Memory B cell (primary cell): ENCODE data around the gene GALNT2.

Experiments
- ATAC-seq: fragments of 150-1000 bp; cut with Tn5 transposase; 2 replicates; pipeline ENCODE4 v1.10.0; 2021; ENCODE audit warnings: low read depth, mild to moderate bottlenecking, moderate library complexity
- DNase-seq, 2 donors: peaks; one replicate each; pipeline ENCODE4 v3.0.0; 2022; ENCODE audit warnings: low spot score in 2 of 2
- H3K27ac Mint-ChIP-seq: one replicate; pipeline ENCODE4 v1.8.0; 2022; ENCODE audit warnings: mild to moderate bottlenecking, moderate library complexity, mixed read lengths
- H3K27me3 Mint-ChIP-seq: one replicate; pipeline ENCODE4 v1.8.0; 2022; ENCODE audit warnings: mixed read lengths
- H3K36me3 Mint-ChIP-seq: one replicate; pipeline ENCODE4 v1.8.0; 2022; ENCODE audit warnings: mild to moderate bottlenecking, mixed read lengths
- H3K4me1 Mint-ChIP-seq: one replicate; pipeline ENCODE4 v1.8.0; 2022; ENCODE audit warnings: mixed read lengths
- H3K4me3 Mint-ChIP-seq: one replicate; pipeline ENCODE4 v1.8.0; 2022; ENCODE audit warnings: mild to moderate bottlenecking, moderate library complexity, mixed read lengths
- H3K9me3 Mint-ChIP-seq: one replicate; pipeline ENCODE4 v1.8.0; 2022; ENCODE audit warnings: mixed read lengths

The GALNT2 gene

DNA sequence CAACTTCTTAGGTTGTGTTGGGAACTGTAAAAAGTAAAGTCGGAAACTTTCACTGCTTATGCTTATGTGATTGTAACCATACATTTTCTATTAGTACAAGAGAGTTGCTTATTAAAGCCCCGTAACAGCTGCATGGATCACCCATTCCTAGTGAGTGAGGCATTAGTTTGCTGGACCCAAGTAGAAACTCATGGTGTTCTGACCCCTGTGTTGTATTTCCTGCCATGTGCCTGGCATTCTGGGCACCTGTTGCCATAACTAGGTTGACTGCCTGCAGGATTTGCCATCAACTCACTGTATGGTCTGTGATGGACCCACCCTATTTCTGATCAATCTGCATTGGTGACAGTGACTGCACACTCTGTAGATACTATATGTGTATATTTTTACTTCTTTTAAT lies 186.1 kb downstream of the GALNT2 start:
- Mint-ChIP-seq H3K27ac (no peak overlapping the region), H3K4me1 (peaks cover 6% of the 10 kb centered on the region), H3K36me3 (peaks cover 52% of the 10 kb centered on the region), H3K27me3 (no peaks in the 10 kb centered on the region), H3K4me3 (no peak overlapping the region), H3K9me3 (peaks cover 3% of the 10 kb centered on the region)
- ATAC-seq = no peak
- no peak for DNase-seq

DNA sequence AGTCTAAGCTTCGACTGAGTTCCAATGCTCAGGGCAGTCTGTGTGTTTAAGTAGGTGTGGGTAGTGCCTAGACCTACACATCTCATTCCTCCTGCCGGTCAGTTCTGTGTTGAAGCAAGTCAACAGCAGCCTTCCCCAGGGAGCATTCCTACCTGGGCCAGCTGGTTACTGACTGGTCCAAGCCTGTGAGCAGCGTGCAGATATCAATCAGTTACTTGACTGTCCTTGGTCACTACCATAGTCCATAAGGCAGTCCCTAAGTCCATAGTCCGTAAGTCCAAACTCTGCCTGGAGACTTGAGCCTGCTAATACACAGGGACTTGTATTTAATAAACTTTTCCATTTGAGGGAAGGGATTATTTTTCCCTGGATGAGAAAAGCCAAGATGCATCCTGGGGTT lies 187.2 kb downstream of the GALNT2 start:
- H3K27ac Mint-ChIP-seq = no peak overlapping the region
- H3K4me1 Mint-ChIP-seq = peaks cover 6% of the 10 kb centered on the region
- no peak overlapping the region for H3K4me3 Mint-ChIP-seq
- H3K36me3 Mint-ChIP-seq = peaks cover 54% of the 10 kb centered on the region
- no peaks in the 10 kb centered on the region for H3K27me3 Mint-ChIP-seq
- peaks cover 3% of the 10 kb centered on the region for H3K9me3 Mint-ChIP-seq
- DNase-seq (no peak), ATAC-seq (no peak)

GRCh38 chr1:230255116-230255515 lies 188.1 kb downstream of the GALNT2 start:
- Mint-ChIP-seq H3K4me1 (peaks cover 8% of the 10 kb centered on the region), H3K27ac (no peak overlapping the region), H3K36me3 (peaks cover 52% of the 10 kb centered on the region), H3K4me3 (no peak overlapping the region), H3K9me3 (peaks cover 5% of the 10 kb centered on the region), H3K27me3 (no peaks in the 10 kb centered on the region)
- no peak for ATAC-seq
- no peak for DNase-seq

GRCh38 chr1:230255991-230256390 lies 189.0 kb downstream of the GALNT2 start:
- H3K27me3 Mint-ChIP-seq = no peaks in the 10 kb centered on the region
- no peak overlapping the region for H3K4me3 Mint-ChIP-seq
- DNase-seq (no peak), ATAC-seq (no peak)
- H3K9me3 Mint-ChIP-seq = peaks cover 5% of the 10 kb centered on the region
- H3K36me3 Mint-ChIP-seq = peaks cover 45% of the 10 kb centered on the region
- peaks cover 11% of the 10 kb centered on the region for H3K4me1 Mint-ChIP-seq
- no peak overlapping the region for H3K27ac Mint-ChIP-seq

GRCh38 chr1:230256896-230257295 lies 189.9 kb downstream of the GALNT2 start:
- H3K36me3 Mint-ChIP-seq = peaks cover 41% of the 10 kb centered on the region
- H3K27me3 Mint-ChIP-seq = no peaks in the 10 kb centered on the region
- H3K27ac Mint-ChIP-seq = no peak overlapping the region
- DNase-seq (no peak), ATAC-seq (no peak)
- H3K9me3 Mint-ChIP-seq = peaks cover 5% of the 10 kb centered on the region
- no peak overlapping the region for H3K4me3 Mint-ChIP-seq
- peaks cover 4% of the 10 kb centered on the region for H3K4me1 Mint-ChIP-seq

DNA sequence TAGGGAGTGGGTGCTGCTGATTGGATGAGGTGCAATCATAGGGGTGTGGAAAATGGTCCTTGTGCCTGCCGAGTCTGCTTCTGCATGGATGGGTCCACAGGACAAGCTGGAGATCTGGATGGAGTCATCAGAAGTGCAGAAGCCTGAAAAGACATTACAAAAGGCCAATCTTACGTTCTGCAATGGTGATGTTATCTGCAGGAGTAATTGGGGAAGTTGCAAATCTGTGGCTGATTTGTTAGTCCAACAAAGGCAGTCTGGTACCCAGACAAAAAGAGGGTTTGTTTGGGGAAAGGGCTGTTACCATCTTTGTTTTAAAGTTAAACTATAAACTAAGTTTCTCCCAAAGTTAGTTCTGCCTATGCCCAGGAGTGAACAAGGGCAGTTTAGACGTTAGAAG lies 192.6 kb downstream of the GALNT2 start:
- peaks cover 5% of the 10 kb centered on the region for H3K9me3 Mint-ChIP-seq
- peaks cover 4% of the 10 kb centered on the region for H3K4me1 Mint-ChIP-seq
- H3K4me3 Mint-ChIP-seq = no peak overlapping the region
- no peak overlapping the region for H3K27ac Mint-ChIP-seq
- ATAC-seq (no peak), DNase-seq (no peak)
- H3K36me3 Mint-ChIP-seq = peaks cover 42% of the 10 kb centered on the region
- H3K27me3 Mint-ChIP-seq = no peaks in the 10 kb centered on the region

- H3K27me3 Mint-ChIP-seq = no peaks in the 10 kb centered on the region
- no peak overlapping the region for H3K27ac Mint-ChIP-seq
- peaks cover 35% of the 10 kb centered on the region for H3K36me3 Mint-ChIP-seq
- H3K4me1 Mint-ChIP-seq = peaks cover 4% of the 10 kb centered on the region
- DNase-seq = no peak
- no peak overlapping the region for H3K4me3 Mint-ChIP-seq
- H3K9me3 Mint-ChIP-seq = peaks cover 5% of the 10 kb centered on the region
- no peak for ATAC-seq
These were observed 193.8 kb downstream of the GALNT2 start for GRCh38 chr1:230260831-230261230.

DNA sequence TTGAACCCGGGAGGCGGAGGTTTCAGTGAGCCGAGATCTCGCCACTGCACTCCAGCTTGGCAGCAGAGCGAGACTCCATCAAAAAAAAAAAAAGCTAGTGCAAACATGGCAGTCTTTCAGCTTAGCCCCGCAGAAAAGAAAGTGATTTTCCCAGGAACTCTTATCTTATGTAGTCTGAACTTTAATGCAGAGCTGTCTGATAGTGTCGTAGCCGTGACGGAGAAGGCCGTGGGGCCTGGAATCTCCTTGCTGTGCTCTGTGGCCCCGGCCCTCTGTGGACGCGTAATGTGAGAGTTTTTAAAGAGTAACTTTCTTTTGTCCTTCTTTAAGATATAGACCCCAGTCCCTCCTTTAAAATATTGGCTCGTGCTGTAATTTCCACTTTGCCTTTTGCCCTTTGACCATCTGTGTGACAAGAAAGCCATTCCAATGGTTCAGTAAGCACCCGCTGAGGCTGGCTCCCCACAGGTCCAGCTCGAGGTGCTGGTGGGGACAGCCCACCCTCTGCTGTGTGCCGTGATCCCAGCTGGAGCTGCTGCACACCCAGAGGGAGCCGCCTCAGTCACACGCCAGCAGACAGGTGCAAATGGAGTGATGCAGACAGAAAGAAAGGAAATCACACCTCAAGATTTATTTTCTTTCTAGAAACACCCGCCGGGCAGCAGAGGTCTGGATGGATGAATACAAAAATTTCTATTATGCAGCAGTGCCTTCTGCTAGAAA lies 195.1 kb downstream of the GALNT2 start:
- ATAC-seq (no peak), DNase-seq (no peak)
- no peak overlapping the region for H3K4me3 Mint-ChIP-seq
- H3K4me1 Mint-ChIP-seq = peaks cover 8% of the 10 kb centered on the region
- H3K36me3 Mint-ChIP-seq = peaks cover 34% of the 10 kb centered on the region
- H3K27me3 Mint-ChIP-seq = no peaks in the 10 kb centered on the region
- peaks cover 5% of the 10 kb centered on the region for H3K9me3 Mint-ChIP-seq
- no peak overlapping the region for H3K27ac Mint-ChIP-seq

DNA sequence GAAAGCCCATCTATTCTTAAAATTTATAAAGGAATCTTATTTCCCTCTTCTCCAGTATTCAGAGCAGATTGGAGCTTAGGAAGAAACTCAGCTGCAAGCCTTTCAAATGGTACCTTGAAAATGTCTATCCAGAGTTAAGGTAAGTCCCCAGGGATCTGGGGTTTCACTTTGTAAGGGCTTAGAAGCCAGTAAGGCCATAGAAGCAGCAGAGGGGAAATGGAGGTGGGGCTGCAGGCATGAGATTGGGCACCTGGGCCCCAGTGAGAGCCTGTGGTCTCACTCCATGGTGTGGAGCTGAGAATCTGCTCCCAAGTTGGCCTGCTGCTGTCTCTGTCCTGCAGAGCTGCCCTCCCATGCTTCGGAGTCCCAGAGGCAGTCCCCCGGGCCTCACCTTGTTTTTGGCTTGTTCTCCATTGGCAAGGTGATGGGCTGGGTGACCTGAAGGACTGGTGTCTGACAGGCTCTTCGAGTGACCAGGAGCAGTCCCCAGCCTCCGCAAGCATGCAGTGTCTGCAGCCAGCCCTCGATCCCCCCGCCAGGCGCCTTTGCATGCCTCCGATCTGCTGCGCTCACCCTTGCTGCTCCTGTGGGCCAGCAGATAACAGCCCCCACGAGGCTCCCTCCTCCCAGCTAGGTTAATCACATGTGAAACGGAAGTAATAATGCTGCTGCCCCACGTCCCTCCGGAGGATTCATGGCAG lies 196.0 kb downstream of the GALNT2 start:
- H3K4me1 Mint-ChIP-seq = peaks cover 8% of the 10 kb centered on the region
- H3K27ac Mint-ChIP-seq = no peak overlapping the region
- DNase-seq (no peak), ATAC-seq (no peak)
- peaks cover 2% of the 10 kb centered on the region for H3K9me3 Mint-ChIP-seq
- no peaks in the 10 kb centered on the region for H3K27me3 Mint-ChIP-seq
- peaks cover 28% of the 10 kb centered on the region for H3K36me3 Mint-ChIP-seq
- no peak overlapping the region for H3K4me3 Mint-ChIP-seq

DNA sequence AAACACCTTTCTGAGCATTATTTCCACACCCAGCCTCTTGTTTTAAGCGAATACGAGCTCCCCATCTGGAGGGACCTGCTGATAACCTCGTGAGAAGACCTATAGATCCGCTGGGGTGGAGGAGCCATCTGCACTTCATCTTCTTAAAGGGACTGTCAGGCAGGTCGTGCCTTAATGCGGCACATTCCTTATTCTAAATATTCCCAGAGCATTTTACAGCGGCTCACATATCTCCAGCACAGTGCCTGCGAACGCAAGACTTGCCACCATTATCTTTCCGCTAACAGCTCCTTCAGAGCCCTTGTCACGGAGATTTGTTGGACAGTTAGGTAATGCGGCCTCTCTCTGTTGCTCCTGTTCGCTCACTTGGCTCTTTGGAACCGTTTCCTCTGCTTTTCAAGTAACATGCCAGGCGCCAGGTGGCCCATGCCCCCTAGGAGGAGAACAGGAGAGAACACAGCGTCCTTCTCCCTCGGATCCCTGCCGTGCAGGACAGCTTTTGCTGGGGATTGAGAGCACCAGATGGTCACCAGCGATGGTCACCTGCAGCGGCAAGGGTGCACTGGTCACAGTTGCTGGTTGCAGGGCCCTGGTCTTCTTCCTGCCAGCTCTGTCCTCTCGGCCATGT lies 196.6 kb downstream of the GALNT2 start:
- no peak overlapping the region for H3K4me3 Mint-ChIP-seq
- ATAC-seq (no peak), DNase-seq (no peak)
- H3K4me1 Mint-ChIP-seq = peaks cover 8% of the 10 kb centered on the region
- H3K9me3 Mint-ChIP-seq = peaks cover 2% of the 10 kb centered on the region
- no peaks in the 10 kb centered on the region for H3K27me3 Mint-ChIP-seq
- H3K27ac Mint-ChIP-seq = no peak overlapping the region
- peaks cover 24% of the 10 kb centered on the region for H3K36me3 Mint-ChIP-seq

- Mint-ChIP-seq H3K27me3 (no peaks in the 10 kb centered on the region), H3K36me3 (peaks cover 18% of the 10 kb centered on the region), H3K9me3 (peaks cover 2% of the 10 kb centered on the region), H3K4me1 (peaks cover 8% of the 10 kb centered on the region), H3K4me3 (no peak overlapping the region), H3K27ac (no peak overlapping the region)
- ATAC-seq = no peak
- no peak for DNase-seq
These were observed 197.3 kb downstream of the GALNT2 start for GRCh38 chr1:230264342-230264741.

DNA sequence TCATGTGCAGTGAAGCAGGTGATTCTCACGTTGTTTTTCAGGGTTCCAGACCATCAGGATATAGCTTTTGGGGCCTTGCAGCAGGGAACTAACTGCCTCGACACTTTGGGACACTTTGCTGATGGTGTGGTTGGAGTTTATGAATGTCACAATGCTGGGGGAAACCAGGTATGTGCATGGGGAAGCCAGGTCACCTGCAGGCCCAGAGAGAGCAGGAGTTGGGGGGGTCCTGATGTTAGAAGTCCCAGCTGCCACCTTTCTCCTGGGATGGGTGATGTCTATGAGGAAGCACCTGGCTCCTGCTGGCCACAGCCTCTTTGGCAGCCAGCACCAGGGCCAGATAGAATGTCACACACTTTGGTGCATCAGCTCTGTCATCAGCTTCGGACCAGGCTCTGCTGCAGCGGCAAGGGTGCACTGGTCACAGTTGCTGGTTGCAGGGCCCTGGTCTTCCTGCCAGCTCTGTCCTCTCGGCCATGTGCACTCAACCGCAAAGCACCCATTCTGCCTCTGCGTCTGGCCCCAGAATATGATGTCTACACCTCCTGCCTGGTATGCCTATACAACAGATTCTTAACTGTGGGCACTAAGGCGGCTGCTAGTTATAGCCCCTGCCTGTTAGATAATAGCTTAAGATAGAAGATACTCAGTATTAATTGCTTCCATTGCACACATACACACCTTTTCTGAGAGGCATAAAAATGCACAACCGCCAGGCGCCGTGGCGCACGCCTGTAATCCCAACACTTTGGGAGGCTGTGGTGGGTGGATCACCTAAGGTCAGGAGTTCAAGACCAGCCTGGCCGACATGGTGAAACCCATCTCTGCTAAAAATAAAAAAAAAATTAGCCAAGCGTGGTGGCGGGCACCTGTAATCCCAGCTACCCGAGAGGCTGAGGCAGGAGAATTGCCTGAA lies 198.4 kb downstream of the GALNT2 start:
- peaks cover 8% of the 10 kb centered on the region for H3K4me1 Mint-ChIP-seq
- DNase-seq (no peak), ATAC-seq (no peak)
- peaks cover 15% of the 10 kb centered on the region for H3K36me3 Mint-ChIP-seq
- H3K27me3 Mint-ChIP-seq = no peaks in the 10 kb centered on the region
- no peaks in the 10 kb centered on the region for H3K9me3 Mint-ChIP-seq
- H3K27ac Mint-ChIP-seq = no peak overlapping the region
- H3K4me3 Mint-ChIP-seq = no peak overlapping the region

DNA sequence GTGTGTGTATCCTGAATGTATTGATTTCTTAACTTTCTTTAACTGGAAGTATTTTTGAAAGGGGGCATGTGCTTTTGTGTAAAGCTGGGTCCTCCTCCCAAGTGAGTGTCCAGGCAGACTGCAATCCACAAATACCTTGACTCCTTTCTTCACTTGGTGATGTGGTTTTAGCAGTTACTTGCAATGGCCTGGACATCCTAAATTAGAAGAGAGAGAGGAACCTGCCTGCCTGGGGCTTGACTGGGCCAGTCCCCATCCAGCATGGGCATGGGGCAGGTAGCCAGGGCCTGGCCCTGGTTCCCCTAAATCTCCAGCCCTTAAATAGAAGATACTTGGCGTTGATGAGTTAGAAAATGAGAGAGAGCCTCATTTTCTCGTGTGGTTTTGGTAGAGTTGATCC lies 199.4 kb downstream of the GALNT2 start:
- Mint-ChIP-seq H3K4me1 (peaks cover 11% of the 10 kb centered on the region), H3K9me3 (no peaks in the 10 kb centered on the region), H3K4me3 (no peak overlapping the region), H3K27me3 (no peaks in the 10 kb centered on the region), H3K36me3 (peaks cover 15% of the 10 kb centered on the region), H3K27ac (no peak overlapping the region)
- ATAC-seq (no peak), DNase-seq (no peak)
